Islet of Langerhans (tissue), 1 donor: ENCODE measurements around the gene ZNF444.
A peak's percentile ranks its signal among the peaks of the same experiment; 100 is the strongest.
"Not testable (repeated sequence)": the region's sequence is repeated elsewhere in the genome, so short reads cannot be mapped to it uniquely, and the experiment has no call there.

ENCODE experiments used
- FAIRE-seq: peaks from one replicate; lab custom pipeline; 2011; peaks lifted over from hg19 to GRCh38; lab: Jason Lieb, UNC

ZNF444 gene

GRCh38 chr19:56148096-56148495 lies 7.0 kb downstream of the ZNF444 start:
- FAIRE-seq: no peak

DNA sequence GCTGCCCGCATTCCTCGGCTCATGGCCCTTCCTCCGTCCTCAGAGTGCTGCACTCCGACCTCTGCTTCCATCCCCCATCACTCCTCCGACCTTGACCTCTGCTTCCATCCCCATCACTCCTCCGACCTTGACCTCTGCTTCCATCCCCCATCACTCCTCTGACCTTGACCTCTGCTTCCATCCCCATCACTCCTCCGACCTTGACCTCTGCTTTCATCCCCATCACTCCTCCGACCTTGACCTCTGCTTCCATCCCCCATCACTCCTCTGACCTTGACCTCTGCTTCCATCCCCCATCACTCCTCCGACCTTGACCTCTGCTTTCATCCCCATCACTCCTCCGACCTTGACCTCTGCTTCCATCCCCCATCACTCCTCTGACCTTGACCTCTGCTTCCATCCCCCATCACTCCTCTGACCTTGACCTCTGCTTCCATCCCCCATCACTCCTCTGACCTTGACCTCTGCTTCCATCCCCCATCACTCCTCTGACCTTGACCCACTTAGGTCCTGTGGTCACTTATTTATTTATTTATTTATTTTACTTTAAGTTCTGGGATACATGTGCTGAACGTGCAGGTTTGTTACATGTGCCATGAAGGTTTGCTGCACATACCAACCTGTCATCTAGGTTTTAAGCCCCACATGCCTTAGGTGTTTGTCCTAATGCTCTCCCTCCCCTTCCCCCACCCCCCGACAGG lies 8.0 kb downstream of the ZNF444 start:
- FAIRE-seq: not testable (repeated sequence)

GRCh38 chr19:56149656-56150038 lies 8.6 kb downstream of the ZNF444 start:
- no peak for FAIRE-seq

DNA sequence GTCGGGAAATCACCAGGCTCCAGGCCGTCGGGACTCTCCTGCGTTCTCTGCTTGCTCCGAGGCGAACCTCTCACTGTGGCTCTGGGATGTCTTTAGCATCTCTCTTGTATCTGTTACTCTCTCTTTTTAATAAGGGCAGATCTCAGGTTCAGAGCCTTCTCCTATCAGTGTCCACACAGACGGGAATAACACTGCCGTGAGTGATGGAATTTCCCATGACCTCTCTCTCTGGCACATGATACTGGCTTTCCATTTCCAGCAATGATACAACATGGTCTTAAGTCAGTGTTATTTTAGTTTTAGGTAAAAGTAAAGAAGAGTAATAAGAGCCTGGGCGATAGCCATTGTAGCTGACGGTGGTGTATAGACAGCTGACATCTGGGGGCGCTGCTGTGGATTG lies 9.3 kb downstream of the ZNF444 start:
- FAIRE-seq: no peak

- FAIRE-seq: no peak
Observed at GRCh38 chr19:56152644-56153043, 11.6 kb downstream of the ZNF444 start.

DNA sequence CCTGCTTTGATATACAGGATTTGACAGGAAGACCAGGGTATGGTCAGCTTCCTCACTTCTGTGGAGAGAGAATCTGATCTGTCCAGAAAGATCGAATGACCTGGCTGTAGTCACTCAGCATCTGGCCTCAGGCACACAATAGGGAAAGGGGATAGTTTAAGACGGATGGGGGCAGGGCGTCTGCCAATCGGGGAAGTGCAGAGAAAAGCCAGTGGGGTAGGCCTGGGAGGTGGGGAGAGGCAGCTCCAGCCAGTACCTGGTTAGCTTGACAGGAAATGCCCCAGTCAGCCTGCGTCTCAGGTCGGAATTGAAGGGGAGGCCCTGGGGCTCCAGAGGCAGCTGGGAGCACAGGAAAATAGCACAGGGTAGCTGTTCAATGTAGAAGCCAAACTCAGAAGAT lies 12.4 kb downstream of the ZNF444 start:
- FAIRE-seq: no peak

GRCh38 chr19:56155124-56155687 lies 14.1 kb downstream of the ZNF444 start:
- FAIRE-seq: no peak

DNA sequence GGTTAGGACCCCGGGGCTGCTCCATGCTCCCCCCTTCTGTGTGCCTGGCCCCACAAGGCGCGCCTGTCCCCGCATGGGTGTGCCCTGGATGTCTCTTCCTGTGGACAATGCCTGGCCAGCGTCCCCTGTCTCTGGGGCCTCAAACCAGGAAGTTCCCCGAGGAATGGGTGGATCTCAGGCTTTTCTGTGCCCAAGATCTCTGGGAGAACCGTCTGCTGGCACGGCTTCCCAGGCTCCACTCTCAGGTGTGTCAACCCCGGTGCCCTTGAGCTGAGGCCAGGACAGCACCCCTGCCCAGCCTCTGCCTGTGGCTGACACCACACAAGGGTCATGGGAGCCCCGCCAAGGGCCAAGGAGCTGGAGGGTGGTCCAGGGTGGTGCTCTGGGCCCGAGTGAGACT lies 15.7 kb downstream of the ZNF444 start:
- FAIRE-seq: no peak

GRCh38 chr19:56158170-56158757 lies 17.2 kb downstream of the ZNF444 start:
- no peak for FAIRE-seq

DNA sequence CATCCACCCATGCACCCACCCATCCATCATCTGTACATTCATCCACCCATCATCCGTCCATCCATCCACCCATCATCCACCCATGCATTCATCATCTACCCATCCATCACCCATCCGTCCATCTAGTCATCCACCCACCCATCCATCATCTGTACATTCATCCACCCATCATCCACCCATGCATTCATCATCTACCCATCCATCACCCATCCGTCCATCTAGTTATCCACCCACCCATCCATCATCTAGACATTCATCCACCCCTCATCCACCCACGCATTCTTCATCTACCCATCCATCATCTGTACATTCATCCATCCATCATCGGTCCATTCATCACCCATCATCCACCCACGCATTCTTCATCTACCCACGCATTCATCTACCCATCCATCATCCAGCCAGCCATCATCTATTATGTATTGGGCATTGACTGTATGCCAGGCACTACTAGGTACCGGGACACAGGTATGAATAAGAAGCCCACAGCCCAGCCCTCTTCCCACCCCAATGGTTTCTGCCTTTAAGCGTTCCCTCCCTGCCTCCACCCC lies 18.0 kb downstream of the ZNF444 start:
- FAIRE-seq: no peak

GRCh38 chr19:56159622-56160271 lies 18.7 kb downstream of the ZNF444 start:
- FAIRE-seq: no peak

- FAIRE-seq: no peak
Observed at GRCh38 chr19:56161534-56161933, 20.4 kb downstream of the ZNF444 start.

GRCh38 chr19:56162258-56162657 lies 21.2 kb downstream of the ZNF444 start:
- no peak for FAIRE-seq

GRCh38 chr19:56163097-56163496 lies 22.0 kb downstream of the ZNF444 start:
- FAIRE-seq: no peak

- no peak for FAIRE-seq
Observed at GRCh38 chr19:56167064-56167578, 26.0 kb downstream of the ZNF444 start.

DNA sequence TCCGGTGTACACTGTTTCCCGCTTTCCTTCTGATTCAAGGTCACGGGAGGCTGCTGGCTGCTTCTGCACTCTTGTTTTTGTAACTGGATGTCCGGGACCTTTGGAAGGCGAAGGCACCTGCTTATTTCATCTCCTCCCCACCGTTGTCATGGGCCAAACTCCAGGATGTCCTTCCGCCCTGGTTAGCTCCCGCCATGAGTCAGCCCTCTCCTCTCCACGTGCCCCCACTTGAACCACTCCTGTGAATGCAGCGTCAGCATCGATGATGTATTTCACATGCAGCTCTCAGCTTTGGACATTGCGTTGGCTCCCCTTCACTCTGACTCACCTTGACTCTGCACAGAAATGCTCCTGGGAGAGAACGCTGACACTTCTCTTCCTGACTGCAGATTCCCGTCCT lies 29.2 kb downstream of the ZNF444 start:
- peak; percentile 33 for FAIRE-seq

GRCh38 chr19:56174086-56174485 lies 33.0 kb downstream of the ZNF444 start:
- no peak for FAIRE-seq

DNA sequence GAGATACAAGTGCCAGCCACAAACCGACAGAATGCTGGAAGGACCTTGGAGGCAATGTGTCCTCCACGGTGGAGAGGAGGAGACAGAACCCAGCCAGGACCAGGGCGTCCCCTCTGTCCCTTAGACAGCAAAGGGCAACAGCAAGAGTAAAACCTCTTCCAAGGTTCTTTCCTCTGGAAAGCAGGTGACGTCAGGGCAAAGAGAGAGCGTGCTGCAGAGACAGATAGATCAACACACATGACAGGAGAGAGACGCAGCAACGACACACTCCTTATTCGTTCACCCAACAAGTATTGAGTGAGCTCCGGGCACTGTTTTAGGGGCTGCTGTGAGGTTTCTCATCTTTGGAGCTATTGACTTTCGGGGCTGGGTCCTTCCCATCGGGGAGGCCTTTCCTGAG lies 33.5 kb downstream of the ZNF444 start:
- no peak for FAIRE-seq

DNA sequence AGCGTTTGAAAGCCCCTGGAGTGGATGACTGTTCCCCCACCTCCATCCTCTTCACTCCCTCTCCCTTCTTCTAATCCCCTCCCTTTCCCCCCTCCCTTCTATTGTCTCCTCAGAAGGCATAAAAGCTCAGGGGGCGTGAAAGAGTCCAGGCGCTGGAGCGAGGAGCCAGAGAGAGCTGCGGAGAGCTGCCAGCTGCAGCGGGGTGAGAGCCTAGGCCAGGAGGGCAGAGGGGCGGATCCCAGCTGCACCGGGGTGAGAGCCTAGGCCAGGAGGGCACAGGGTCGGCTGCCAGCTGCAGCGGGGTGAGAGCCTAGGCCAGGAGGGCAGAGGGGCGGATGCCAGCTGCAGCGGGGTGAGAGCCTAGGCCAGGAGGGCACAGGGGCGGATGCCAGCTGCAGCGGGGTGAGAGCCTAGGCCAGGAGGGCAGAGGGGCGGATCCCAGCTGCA lies 34.8 kb downstream of the ZNF444 start, which contains the start of gene GALP:
Gene GALP (plus strand): TSS at position 148 of the 447 bp plus-strand sequence. CDS start 1,101 bp downstream, outside the sequence.
- not testable (repeated sequence) for FAIRE-seq

DNA sequence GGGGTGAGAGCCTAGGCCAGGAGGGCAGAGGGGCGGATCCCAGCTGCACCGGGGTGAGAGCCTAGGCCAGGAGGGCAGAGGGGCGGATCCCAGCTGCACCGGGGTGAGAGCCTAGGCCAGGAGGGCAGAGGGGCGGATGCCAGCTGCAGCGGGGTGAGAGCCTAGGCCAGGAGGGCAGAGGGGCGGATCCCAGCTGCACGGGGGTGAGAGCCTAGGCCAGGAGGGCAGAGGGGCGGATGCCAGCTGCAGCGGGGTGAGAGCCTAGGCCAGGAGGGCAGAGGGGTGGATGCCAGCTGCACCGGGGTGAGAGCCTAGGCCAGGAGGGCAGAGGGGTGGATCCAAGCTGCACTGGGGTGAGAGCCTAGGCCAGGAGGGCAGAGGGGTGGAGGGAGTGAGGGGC lies 35.2 kb downstream of the ZNF444 start:
- FAIRE-seq: not testable (repeated sequence)

DNA sequence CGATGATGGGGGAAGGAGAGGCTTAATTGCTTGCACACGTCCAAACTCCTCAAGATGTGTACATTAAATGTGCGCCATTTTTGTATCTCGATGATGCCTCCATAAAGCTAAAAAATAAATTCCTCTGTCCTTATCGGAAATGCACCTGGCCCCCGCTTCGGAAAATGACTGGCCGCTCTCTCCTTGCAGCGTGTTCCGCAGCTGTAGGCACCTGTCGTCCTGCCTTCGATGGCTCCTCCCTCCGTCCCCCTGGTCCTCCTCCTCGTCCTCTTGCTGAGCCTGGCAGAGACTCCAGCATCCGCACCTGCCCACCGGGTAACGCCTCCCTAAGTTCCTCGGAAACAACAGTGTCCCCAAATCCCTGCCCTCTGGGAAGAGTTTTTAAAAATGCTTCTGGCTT lies 35.8 kb downstream of the ZNF444 start:
- no peak for FAIRE-seq

GRCh38 chr19:56177564-56178243 lies 36.6 kb downstream of the ZNF444 start:
- FAIRE-seq: no peak
